C4-2B (cell line): ENCODE results near the gene TREML2.

Experiments
- CTCF ChIP-seq: fragments of 450-650 bp; conservative IDR thresholded peaks from 2 replicates; pipeline ENCODE4 v1.5.1; 2017; ENCODE audit warnings: mild to moderate bottlenecking
- ZFX ChIP-seq: fragments of 450-650 bp; IDR thresholded peaks from 2 replicates; pipeline ENCODE4 v1.6.1; 2017

GRCh38 chr6:41156001-41156400, 44.9 kb downstream of the TREML2 start:
- TF ChIP-seq ZFX, result no peak
- no peak for TF ChIP-seq CTCF
